Measurements from ENCODE around the gene AOX1.
"Not testable (repeated sequence)": the region's sequence is repeated elsewhere in the genome, so short reads cannot be mapped to it uniquely, and the experiment has no call there.

The AOX1 gene

DNA sequence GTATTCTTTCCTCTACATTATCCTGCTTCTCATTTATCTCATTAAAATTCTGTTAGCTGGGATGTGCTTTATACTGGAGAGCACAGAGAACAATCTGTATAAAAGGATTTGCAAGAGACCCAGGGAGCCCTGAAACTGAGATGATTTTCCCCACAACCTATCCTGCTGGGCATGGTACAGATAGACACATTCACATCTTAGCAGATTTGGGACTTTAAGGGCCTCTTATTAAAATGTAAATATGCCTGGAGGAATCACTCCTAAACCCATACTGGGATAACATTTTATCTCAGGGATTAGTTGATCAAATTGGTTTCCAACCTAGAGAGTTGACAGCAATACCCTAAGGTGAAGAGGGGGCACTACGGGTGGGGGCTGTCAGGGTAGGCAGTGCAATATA is 45.5 kb downstream of the AOX1 start:
- no peak for DNase-seq

GRCh38 chr2:200634231-200634964 is 48.6 kb downstream of the AOX1 start:
- DNase-seq, result no peak

- DNase-seq, result no peak
Observed at GRCh38 chr2:200635251-200635650, 49.4 kb downstream of the AOX1 start.

DNA sequence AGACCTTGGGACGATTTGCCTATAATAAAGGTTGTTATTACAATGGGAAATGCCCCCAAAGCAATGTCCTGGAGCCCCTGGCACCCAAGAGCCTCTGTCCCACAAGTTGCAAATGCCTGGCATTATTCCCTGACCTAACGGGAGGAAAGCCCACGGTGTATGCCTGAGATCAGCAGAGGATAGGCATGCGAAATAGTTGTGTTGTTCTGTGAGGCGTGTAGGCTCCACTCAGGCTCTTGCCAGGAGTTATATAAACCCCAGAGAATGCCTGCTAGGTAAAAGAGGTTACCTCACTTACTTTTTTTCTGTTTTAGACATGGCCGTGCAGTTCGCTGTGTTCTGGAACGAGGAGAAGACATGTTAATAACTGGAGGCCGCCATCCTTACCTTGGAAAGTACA is 52.1 kb downstream of the AOX1 start:
- DNase-seq, result no peak

- DNase-seq, result no peak
Observed at GRCh38 chr2:200640176-200640575, 54.4 kb downstream of the AOX1 start.

- no peak for DNase-seq
Observed at GRCh38 chr2:200640901-200641300, 55.1 kb downstream of the AOX1 start.

GRCh38 chr2:200648518-200649281 is 62.9 kb downstream of the AOX1 start:
- not testable (repeated sequence) for DNase-seq

- no peak for DNase-seq
Observed at GRCh38 chr2:200649724-200650123, 63.9 kb downstream of the AOX1 start.

DNA sequence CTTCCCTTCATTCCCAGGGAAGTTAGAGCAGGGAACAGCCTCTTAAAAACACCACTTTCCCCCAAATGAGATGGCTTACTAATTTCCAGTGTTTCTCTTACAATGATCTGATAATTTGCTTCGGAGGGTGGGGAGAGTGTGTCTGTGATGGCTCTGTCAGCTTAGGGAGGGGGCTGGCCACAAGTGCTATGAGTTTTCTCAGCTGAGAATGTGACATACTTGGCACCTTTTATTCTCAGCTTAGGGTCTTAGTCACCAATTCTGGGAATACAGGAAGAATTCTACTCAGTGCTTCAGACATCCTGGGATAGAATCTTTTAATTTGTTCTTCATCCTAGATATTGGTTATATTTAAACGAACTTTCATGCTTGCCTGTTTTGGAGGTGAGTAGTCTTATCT is 64.4 kb downstream of the AOX1 start:
- DNase-seq, result no peak

GRCh38 chr2:200652158-200652557 is 66.3 kb downstream of the AOX1 start:
- DNase-seq, result no peak

DNA sequence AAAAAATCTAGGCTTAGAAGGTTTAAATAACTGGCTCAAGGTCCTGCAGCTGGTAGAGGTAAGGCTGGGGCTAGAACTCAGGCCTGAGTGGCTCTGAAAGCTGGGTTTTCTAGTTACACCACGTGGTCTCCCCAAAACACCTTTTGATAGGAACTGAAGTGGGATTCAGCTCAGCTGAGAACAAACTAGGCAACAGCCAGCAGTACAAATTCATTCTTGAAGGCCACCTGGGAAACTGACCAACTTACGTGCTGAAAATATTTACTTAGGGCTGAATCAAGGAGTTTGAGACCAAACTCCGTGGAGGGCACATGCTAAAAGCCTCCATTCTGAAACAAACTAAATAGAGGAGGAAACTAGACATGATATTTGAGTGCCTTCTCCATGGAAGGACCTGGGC is 67.2 kb downstream of the AOX1 start:
- DNase-seq, result no peak

DNA sequence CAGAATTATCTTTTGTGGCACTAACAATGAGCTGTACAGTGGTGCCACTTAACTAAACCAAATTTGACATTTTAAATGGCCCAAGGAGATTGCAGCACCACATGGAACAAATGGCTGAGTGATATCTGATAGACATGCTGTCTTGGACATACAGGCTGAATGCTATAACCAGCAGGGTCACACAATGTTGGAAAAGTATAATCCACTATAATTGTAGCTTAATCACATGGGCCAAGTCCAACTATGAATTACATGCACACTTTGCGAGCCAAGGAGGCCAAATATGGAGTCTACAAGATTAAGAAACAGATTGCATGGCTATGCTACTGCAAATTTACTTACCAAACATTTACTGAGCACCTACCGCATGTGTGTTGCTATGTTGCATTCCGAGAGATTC is 69.0 kb downstream of the AOX1 start:
- DNase-seq, result no peak

- DNase-seq, result no peak
Observed at GRCh38 chr2:200655918-200656580, 70.2 kb downstream of the AOX1 start.

GRCh38 chr2:200658278-200658864 is 72.6 kb downstream of the AOX1 start:
- DNase-seq, result no peak

DNA sequence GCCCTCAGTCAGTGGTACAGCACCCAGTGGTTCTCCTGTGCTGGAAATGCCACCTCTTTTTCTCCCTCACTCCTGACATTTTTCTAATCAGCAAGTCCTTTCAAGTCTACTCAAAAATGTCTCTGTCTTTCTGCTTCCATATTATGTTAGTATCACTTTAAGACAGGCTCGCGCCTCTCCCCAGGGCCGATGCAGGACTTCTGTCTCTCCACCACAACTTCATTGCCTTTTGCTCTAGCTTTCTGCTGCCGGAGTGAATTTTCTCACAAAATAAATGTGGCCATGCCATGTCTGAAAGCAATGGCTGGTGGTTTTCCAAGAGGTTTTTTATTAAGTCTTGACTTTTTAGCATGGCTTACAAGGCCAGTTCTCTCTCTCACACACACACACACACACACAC is 73.6 kb downstream of the AOX1 start:
- DNase-seq, result no peak

DNA sequence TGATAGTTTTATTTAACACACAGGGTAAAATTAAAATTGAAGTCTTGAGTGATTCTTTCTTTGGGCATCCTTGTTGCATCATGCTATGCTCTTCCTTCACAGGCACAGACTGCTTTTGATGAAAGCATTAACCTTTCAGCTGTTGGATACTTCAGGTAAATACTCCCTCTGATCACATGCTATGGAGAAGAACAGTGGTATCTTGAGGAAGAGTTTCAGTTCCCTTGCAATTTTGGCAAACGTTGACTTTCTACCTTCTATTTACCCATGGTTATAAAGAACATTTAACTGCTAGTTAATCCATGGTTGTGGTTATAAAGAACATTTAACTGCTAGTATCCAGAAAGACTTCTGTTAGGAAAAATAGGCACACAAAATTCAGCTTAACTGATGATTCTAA is 75.7 kb downstream of the AOX1 start:
- no peak for DNase-seq

DNA sequence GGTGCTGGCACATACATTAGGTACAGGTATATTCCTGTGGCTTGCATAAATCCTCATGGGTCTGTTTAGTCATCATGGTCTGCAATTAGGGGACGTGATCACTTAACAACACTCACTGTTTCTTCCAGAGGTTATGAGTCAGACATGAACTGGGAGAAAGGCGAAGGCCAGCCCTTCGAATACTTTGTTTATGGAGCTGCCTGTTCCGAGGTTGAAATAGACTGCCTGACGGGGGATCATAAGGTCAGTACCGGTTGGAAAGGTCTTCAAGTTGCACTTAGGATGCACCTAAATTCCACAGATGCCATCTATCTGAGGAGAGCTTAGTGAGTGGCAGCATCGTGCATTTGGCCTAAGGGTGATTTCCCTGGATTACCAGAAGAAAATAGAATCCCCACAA is 76.9 kb downstream of the AOX1 start:
- DNase-seq, result no peak

DNA sequence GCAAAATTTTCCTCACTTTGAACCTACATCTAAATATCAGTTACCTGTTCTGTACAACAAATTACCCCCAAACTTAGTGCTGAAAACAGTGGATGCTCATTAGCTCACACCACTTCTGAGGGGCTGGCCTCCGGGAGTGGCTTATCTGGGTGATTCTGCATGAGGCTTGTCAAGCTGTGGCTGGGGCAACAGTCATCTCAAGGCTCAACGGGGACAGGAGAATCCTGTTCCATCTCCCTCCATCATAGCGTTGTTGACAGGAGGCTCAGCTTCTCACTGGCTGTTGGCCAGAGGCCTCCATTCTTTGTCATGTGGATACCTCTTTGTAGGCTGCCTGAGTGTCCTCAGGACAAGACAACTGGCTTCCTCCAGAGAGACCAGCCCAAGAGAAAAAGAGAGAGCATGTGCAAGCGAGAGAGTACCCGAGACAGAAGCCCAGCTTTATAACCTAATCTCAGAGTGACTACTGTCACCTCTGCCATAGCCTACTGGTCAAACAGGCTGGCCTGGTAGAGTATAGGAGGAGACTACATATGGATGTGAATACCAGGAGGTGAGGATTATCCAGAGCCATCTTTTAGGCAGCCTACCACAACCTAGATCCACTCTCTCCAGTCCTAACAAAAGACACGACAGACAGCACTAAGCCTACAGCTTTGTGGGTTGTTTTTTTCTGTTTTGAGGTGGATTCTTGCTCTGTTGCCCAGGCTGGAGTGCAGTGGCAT is 79.1 kb downstream of the AOX1 start:
- DNase-seq, result no peak

- no peak for DNase-seq
Observed at GRCh38 chr2:200665626-200666453, 80.0 kb downstream of the AOX1 start.

GRCh38 chr2:200667413-200667812 is 81.6 kb downstream of the AOX1 start:
- DNase-seq, result no peak

GRCh38 chr2:200668478-200668877 is 82.7 kb downstream of the AOX1 start:
- DNase-seq, result no peak

GRCh38 chr2:200669308-200669707 is 83.5 kb downstream of the AOX1 start:
- no peak for DNase-seq
